Measurements from ENCODE around the gene TTC22. TPM values are rescaled to one million over a fixed set of nuclear protein-coding genes. Genes with fewer than 3 reads are reported as not detected.
A peak's percentile ranks its signal among the peaks of the same experiment; 100 is the strongest.

TTC22 gene
- total RNA-seq, 1 donor from 2014 or later = 5.7 TPM

GRCh38 chr1:54804471-54805132 lies 3.5 kb upstream of the TTC22 start:
- Histone ChIP-seq H3K4me3 (ENCODE audit: low read depth, low read length) (no peak overlapping the region), H3K27me3 (ENCODE audit: control insufficient read depth, insufficient read depth, low read length) (peaks cover 14% of the 10 kb centered on the region), H3K36me3 (ENCODE audit: control insufficient read depth, insufficient read depth, low read length) (no peaks in the 10 kb centered on the region)
- no peak for TF ChIP-seq CTCF (IDR thresholded peaks at IDR 0.05; ENCODE audit: insufficient read depth, low read length, poor library complexity, severe bottlenecking)
- no peak for DNase-seq (ENCODE audit: low read depth)

- DNase-seq (ENCODE audit: low read depth) = no peak
- no peak overlapping the region for H3K4me3 ChIP-seq (ENCODE audit: low read depth, low read length)
- H3K27me3 ChIP-seq (ENCODE audit: control insufficient read depth, insufficient read depth, low read length) = peaks cover 14% of the 10 kb centered on the region
- H3K36me3 ChIP-seq (ENCODE audit: control insufficient read depth, insufficient read depth, low read length) = no peaks in the 10 kb centered on the region
- no peak for TF ChIP-seq CTCF (IDR thresholded peaks at IDR 0.05; ENCODE audit: insufficient read depth, low read length, poor library complexity, severe bottlenecking)
Observed at GRCh38 chr1:54803761-54804470, 2.8 kb upstream of the TTC22 start.

- TF ChIP-seq CTCF (IDR thresholded peaks at IDR 0.05; ENCODE audit: insufficient read depth, low read length, poor library complexity, severe bottlenecking) = no peak
- no peaks in the 10 kb centered on the region for H3K36me3 ChIP-seq (ENCODE audit: control insufficient read depth, insufficient read depth, low read length)
- H3K27me3 ChIP-seq (ENCODE audit: control insufficient read depth, insufficient read depth, low read length) = peaks cover 14% of the 10 kb centered on the region
- peak overlapping the region; percentile 29 for H3K4me3 ChIP-seq (ENCODE audit: low read depth, low read length)
- no peak for DNase-seq (ENCODE audit: low read depth)
Observed at GRCh38 chr1:54800041-54800898, 853 bp downstream of the TTC22 start.

GRCh38 chr1:54798769-54799641 lies 2.1 kb downstream of the TTC22 start:
- Histone ChIP-seq H3K4me3 (ENCODE audit: low read depth, low read length) (no peak overlapping the region), H3K36me3 (ENCODE audit: control insufficient read depth, insufficient read depth, low read length) (no peaks in the 10 kb centered on the region), H3K27me3 (ENCODE audit: control insufficient read depth, insufficient read depth, low read length) (peaks cover 14% of the 10 kb centered on the region)
- TF ChIP-seq CTCF (IDR thresholded peaks at IDR 0.05; ENCODE audit: insufficient read depth, low read length, poor library complexity, severe bottlenecking) = no peak
- DNase-seq (ENCODE audit: low read depth) = no peak

- H3K36me3 ChIP-seq (ENCODE audit: control insufficient read depth, insufficient read depth, low read length) = no peaks in the 10 kb centered on the region
- H3K27me3 ChIP-seq (ENCODE audit: control insufficient read depth, insufficient read depth, low read length) = peaks cover 14% of the 10 kb centered on the region
- TF ChIP-seq CTCF (IDR thresholded peaks at IDR 0.05; ENCODE audit: insufficient read depth, low read length, poor library complexity, severe bottlenecking) = no peak
- no peak overlapping the region for H3K4me3 ChIP-seq (ENCODE audit: low read depth, low read length)
- DNase-seq (ENCODE audit: low read depth) = no peak
Observed at GRCh38 chr1:54798206-54798605, 2.9 kb downstream of the TTC22 start.

Measured in kidney epithelial cell (primary cell).